HG03175 (cell line): ENCODE data around the gene GAS6.

ENCODE experiments used
- ATAC-seq: cut with Tn5 transposase; IDR thresholded peaks from one replicate; pipeline ENCODE4 v1.9.1; 2021; ENCODE audit warnings: mild to moderate bottlenecking, moderate library complexity; ENCODE audit not compliant: unreplicated experiment

GAS6 gene

GRCh38 chr13:113854238-113855011, 9.5 kb downstream of the GAS6 start:
- no peak for ATAC-seq

- ATAC-seq: no peak
Observed at GRCh38 chr13:113853518-113854237, 10.2 kb downstream of the GAS6 start.

GRCh38 chr13:113852536-113853517, 11.0 kb downstream of the GAS6 start:
- ATAC-seq: no peak

- no peak for ATAC-seq
Observed at GRCh38 chr13:113851826-113852535, 11.9 kb downstream of the GAS6 start.

DNA sequence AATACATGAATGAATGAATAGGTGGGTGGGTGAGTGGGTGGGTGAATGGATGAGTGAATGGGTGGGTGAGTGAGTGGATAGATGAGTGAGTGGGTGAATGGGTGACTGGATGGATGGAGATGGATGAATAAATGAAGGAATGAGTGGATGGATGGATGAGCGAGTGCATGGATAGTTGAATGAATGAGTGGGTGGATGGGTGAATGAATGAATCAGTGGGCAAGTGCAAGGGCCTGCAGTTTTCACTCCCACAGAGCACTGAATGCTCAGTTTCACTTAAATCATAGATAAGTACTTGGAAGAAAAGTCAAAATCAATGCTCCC, 12.4 kb downstream of the GAS6 start:
- ATAC-seq: no peak

DNA sequence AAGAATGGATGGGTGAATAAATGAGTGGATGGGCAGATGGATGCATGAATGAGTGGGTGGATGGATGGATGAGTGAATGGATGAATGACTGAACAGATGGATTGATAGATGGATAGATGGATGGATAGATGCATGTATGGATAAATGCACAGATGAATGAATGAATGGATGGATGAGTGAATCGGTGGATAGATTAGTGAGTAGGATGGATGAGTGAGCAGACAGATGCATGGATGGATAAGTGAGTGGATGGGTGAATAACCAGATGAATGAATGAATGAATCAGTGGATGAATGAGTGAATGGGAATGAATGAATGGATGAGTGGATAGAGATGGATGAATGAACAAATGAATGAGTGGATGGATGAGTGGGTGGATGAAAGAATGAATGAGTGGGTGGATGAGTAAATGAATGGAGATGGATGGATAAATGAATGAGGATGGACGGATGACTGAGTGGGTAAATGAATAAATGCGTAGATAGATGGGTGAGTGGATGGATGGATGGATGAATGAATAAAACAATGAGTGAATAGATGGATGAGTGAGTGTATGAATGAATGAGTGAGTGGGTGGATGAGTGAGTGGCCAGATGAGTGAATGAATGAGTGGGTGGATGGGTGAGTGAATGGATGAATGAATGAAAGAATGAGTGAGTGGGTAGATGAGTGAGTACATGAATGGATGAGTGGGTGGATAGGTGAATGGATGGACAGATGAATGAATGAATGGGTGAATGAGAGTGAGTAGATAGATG, 13.0 kb downstream of the GAS6 start:
- ATAC-seq: no peak

GRCh38 chr13:113849981-113850721, 13.7 kb downstream of the GAS6 start:
- ATAC-seq: no peak

DNA sequence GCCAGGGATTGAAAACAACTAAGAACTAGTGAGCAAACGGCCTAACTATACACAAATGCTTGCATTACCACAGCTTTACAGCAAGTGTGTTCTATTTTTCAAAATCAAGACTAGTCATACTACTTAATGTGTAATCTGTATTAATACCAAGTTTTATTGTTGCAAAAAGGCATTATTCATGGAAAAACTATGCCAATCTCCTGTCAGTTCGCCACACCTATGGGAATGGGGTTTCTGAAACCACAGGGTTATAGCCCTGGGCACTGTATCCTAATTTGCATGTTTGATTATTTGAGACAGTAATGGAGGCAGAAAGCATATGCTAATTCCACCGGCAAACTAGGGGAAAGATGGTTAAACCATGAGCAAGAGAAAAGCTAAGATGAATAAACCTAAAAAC, 14.3 kb downstream of the GAS6 start:
- ATAC-seq: no peak

- no peak for ATAC-seq
Observed at GRCh38 chr13:113848431-113849260, 15.2 kb downstream of the GAS6 start.

GRCh38 chr13:113848020-113848419, 15.9 kb downstream of the GAS6 start:
- ATAC-seq: no peak

GRCh38 chr13:113846636-113847318, 17.1 kb downstream of the GAS6 start:
- ATAC-seq: no peak

DNA sequence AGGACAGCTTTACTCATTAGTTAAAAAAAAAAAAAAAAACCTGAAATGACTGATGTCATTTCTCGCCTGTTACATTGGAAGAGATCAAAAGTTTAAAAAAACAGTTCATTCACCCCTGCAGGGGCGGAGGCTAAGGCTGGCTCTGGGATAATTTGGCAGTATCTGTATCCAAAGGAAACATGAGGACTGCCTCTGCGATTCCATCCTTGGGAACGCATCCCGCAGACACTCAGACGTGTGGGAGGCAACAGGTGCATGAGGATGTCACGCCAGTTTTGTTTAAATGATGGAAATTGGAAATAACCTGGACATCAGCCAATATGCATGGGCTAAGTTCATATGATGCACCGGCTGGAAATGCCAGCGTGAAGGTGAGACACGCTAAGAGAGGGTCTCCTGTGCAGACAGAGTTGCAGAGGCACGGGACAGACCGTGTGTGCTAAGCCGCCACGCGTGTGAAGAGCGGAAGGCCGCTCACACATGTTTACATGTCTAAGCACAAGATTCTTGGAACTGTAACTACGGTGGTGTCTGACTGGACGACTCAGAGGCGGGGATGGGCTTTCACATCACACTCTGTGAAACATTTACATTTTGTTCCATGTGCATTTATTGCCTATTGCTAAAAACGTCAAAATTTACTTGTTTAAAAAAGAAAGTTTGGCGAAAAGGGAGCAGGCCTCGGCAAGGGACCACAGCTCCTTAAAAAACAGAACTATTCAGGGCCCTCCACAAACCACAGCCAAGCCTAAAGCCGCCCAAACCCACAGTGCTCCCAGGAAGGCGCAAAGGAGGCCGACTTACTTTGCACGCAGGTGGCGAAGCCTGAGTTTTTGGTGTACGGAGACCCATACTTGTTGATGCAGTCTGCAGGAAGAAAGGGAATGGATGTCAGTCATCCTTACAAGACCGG, 17.9 kb downstream of the GAS6 start:
- ATAC-seq: no peak

GRCh38 chr13:113845055-113845454, 18.8 kb downstream of the GAS6 start:
- no peak for ATAC-seq

- ATAC-seq: no peak
Observed at GRCh38 chr13:113843864-113844556, 19.9 kb downstream of the GAS6 start.

GRCh38 chr13:113843063-113843654, 20.7 kb downstream of the GAS6 start:
- no peak for ATAC-seq
